T-helper 9 cell (primary cell): ENCODE data around the gene USP4.
"Not testable (repeated sequence)": the region's sequence is repeated elsewhere in the genome, so short reads cannot be mapped to it uniquely, and the experiment has no call there.

Experiments
- DNase-seq: peaks from one replicate; pipeline ENCODE4 v3.0.0-alpha.2; 2020

Gene USP4

DNA sequence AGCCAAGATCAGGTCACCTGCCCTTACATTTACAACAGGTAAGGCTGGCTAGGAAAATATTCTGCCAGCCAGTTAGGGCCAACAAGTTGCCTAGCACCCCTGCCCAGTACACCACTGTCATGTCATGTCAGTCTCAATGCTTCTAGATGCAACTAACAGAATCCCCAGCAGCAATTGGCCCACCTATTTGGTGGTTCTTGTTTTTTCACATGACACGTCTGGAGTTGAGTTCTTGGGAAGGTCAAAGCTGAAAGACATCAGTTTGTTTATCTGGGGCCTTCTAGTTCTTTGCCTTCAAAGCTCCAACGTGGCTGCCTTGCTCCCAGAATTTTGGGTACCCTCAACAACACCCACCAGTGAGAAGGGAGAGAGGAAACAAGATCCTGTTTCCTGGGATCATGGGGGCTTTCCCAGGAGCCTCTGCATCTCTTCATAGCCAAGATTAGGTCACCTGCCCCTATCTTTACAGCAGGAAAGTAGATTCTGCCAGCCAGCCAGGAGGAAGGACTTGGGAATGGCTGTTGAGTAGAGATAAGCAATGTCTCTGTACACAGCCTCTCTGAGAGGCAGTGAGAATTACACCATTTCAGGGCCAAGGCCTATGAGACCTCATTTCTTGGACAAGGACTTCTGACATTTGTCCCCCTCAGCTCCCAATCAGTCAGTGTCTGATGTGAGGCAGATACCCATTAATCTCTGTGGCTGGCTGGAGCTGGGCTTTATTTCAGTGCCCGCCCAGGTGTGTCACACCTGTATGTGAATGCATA, 9.7 kb upstream of the USP4 start:
- DNase-seq = no peak

DNA sequence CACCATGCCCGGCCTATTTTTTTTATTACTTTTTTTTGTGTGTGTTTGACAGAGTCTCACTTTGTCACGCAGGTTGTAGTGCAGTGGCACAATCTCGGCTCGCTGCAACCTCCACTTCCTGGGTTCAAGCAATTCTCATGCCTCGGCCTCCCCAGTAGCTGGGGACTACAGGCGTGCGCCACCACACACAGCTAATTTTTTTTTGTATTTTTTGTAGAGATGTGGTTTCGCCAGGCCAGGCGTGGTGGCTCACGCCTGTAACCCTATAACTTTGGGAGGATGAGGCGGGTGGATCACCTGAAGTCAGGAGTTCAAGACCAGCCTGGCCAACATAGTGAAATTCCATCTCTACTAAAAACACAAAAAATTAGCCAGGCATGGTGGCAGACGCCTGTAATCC, 8.5 kb upstream of the USP4 start:
- not testable (repeated sequence) for DNase-seq

DNA sequence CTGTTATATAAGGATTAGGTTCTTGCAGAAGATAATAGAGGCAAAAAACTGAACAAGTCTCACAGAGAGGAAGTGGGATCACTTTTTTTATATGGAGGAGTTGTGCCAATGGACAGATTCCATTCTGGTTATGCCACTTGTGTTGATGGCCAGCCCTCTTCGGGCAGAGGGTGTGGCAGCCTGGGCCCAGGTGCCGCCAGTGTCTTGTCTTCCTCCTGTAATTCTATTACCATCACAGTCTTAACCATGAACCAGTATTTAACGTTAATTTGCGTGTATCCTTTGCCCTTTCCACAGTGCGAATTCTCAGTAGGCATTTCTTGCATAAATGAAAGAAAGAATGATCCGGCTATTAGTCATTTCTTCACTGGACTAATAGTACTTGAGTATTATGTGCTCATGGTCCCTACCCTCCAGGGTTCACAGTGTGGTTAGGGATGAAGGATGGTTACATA, 7.0 kb upstream of the USP4 start:
- no peak for DNase-seq

DNA sequence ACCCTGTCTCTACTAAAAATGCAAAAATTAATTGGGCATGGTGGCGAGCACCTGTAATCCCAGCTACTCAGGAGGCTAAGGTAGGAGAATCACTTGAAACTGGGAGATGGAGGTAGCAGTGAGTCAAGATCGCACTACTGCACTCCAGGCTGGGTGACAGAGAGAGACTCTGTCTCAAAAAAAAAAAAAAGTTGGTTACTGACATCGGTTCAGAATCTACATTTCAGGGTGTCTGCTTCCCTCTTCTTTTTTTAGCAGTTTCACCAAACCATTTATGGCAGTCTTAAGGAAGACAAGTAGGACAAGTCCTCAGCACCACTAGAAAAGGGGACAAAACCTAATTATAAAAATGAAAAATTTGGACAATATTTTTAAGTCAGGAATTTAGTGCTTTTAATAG, 3.3 kb upstream of the USP4 start:
- no peak for DNase-seq

DNA sequence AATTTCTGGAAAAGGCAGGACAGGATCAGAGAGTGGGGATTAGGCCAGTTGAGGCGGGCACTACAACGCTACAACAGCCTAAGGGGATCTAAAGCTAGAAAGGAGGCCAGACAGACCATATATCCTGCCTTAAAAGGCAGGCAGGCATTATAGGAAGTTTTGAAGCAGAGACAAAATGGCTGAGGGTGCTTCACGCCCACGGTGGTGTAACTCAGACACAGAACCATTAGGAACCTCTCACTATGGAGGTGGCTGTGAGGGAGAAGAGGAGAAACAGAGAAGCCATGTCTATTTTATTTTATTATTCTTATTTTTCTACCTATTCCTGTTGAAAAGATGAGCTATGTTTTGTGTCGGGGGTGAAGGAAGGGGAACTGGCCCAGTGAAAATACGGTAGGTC, 2.1 kb upstream of the USP4 start:
- no peak for DNase-seq

DNA sequence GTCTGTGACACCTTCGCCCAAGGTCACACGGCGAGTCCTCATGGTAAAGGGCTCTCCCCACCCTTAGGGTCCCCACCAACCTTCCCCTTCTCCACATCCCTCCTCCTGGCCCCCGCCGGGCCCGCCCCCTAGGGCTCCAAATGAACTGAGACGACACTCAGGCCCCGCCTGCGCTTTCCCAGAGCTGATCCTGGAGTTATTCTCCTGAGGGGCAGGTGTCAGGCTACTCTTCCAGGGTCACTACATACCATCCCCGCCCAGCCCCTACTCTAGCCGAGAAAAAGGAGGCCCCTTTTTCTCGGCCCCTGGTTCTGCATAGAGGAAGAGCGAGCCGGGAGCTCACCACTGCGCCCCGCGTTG, 292 bp downstream of the USP4 start:
- no peak for DNase-seq

DNA sequence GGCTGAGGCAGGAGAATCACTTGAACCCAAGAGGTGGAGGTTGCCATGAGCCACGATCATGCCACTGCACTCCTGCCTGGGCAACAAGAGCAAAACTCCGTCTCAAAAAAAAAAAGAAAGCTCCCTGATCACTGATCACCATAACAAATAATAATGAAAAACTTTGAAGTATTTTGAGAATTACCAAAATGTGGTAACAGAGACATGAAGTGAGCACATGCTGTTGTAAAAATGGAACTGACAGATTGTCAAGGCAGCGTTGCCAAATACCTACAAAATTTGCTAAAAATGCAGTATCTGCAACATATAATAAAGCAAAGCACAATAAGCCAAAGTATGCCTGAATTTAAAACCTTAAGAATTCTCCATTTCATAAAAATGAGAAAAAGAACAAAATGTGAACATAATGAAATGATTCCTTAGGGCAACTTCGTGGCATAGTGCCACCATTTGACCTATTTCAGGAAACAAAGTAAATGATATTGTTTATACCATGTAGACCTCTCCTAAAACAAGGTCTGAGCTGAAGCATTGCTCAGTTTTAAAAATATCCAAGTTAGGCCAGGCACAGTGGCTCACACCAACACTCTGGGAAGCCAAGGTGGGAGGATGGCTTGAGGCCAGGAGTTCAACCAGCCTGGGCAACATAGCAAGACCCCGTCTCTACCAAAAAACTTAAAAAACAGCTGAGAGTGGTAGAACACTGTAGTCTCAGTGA, 5.8 kb downstream of the USP4 start:
- no peak for DNase-seq

DNA sequence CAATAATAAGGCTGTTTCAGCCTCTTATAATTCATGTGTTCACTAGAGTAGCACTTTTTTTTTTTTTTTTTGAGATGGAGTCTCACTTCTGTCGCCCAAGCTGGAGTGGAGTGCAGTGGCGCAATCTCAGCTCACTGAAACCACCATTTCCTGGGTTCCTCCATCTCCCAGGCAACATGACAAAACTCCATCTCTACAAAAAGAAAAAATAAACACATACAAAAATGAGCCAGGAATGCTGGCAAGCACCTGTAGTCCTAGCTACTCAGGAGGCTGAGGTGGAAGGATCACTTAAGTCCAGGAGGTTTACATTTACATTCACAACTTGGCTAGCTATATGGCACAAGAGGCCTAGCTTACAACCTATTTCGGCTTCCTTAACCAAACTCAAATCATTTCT, 6.8 kb downstream of the USP4 start:
- DNase-seq = no peak

DNA sequence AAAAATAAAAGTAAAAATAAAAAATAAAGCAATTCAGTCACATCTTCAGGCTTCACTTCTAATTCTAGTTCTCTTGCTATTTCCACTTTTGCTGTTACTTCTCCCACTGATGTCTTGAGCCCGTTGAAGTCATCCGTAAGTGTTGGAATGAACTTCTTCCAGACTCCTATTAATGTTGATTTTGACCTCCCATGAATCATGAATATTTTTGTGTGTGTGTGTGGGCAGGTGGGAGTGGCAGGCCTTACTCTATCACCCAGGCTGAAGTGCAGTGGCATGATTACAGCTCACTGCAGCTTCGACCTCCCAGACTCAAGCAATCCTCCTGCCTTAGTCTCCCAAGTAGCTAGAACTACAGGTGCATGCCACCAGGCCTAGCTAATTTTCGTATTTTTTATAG, 10.7 kb downstream of the USP4 start:
- no peak for DNase-seq

DNA sequence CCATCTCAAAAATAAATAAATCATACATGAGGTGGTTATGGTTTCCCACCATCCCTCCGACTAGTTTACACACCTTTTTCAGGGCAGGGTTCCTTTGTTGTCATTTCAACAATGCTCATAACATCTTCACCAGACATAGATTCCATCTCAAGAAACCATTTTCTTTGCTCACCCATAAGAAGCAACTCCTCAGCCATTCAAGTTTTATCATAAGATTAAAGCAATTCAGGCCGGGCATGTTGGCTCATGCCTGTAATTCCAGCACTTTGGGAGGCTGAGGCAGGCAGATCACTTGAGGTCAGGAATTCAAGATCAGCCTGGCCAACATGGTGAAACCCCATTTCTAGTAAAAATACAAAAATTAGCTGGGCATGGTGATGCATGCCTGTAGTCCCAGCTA, 11.5 kb downstream of the USP4 start:
- DNase-seq = not testable (repeated sequence)

DNA sequence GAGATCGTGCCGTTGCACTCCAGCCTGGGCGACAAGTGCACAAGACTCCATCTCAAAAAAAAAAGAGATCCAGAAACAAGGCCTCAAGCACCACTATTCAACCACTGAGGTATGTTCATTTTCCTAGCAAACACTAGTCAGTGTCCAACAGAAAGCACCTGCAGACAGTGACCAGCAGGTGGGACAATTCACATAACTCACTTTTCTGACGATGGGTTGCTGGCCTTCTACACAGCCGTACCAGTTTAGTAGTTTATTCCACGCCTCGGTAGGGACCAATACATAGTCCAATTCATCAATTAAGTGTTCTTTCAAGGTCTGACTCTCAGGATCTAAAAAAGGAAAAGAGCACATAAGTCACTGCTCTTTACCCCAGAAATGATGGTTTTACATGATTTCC, 12.4 kb downstream of the USP4 start:
- DNase-seq = no peak

DNA sequence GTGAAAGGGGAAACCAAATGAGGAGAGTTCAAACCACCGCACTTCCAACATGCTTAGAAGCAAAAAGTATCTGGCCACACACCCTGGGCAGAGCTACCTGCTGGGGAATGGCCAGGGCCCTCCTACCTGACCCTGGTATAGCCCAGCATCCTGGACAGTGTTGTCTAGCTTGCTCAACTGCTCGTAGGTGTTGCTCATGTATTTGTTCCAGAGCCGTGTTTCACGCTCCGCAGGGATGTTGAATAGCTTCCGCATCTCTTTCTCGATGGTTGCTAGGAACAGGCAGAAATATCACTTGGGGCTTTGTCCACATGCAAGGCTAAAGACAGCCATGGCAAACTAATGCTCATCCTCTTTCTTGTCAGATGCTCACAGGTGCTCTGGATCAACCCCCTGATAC, 15.1 kb downstream of the USP4 start:
- no peak for DNase-seq

DNA sequence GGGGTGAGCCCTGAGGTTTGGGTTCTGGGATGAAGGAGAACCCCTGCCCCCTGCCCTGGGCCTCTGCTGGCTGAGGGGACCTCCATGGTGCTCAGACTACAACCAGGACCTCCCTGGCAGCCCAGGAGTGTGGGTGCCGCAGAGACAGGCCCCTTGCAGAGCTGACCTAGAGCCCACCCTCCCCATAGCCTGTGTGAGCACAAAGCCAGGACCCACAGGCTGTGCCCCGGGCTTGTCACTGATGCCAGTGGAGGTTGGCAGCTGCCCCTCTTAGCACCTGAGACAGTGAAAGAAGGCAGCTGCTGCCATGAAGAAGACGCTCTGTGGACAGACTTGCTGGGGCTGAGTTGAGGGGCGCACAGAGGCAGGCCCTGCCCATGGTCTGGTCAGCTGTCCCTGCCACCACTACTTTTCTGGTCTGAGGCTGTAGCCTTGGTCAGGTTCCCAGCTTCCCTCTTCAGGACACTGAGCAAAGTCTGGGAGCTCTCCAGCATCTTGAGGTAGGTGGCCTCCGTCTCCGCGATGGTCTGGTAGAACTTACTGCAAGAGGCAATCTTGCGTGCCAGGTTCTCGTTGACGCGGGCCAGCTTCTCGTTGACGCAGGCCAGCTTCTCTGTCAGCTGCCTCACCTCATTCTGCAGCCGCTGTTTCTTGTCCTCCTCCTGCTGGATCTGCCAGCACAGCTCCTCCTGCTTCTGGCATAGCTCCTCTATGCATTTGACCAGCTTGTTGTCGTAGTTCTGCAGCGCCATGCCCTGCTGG, 23.0 kb downstream of the USP4 start:
- DNase-seq = no peak

DNA sequence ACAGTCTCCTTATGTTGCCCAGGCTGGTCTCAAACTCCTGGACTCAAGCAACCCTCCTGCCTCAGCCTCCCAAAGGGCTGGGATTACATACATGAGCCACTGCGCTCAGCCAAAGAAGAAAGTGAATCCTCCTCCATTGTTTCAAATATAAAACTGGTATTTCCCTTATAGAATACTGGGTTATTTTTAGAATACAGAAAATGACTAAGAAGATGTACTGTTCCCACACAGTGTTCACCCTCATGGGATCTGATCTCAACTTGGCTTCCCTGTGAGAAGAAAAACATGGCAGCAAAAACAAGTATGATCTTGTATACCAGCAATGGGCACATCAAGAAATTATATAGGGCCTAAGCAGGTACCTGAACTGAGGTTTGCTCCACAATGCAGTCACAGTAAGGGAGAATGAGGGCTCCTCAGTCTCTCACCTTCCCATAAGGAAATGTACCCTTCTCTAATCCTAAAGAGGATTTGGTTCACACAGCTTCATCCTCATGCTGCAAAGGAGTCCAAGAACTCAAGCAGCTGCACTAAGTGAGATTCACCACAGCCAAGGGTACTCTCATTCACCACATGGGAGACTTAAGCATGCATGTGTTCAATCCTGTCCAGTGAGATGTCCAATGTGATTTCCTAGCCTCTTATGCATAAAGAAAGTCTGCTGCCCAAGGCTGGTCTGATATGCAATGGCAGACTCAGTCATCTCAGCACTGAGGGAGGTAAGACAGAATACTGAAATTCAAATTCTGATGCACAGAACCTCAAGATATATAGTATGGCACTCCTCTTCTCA, 25.8 kb downstream of the USP4 start:
- DNase-seq = no peak

DNA sequence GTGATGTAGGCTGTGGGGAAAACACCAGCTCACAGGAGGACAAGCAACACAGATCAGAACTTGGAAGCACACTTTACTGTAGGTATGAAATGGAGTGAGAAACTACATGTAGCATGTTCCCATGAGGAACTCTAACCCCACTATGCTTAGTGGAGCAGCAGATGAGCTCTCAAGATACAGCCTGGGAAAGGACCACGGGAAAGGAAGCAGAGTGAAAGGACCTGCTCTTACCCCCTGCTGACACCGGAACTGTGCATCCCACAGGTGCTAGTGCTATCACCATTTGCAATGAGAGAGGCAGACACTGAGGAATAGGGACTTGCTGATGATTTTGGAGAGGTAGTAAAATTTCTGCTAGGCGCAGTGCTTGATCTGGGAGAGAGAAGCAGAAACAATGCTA, 28.6 kb downstream of the USP4 start:
- DNase-seq = no peak

DNA sequence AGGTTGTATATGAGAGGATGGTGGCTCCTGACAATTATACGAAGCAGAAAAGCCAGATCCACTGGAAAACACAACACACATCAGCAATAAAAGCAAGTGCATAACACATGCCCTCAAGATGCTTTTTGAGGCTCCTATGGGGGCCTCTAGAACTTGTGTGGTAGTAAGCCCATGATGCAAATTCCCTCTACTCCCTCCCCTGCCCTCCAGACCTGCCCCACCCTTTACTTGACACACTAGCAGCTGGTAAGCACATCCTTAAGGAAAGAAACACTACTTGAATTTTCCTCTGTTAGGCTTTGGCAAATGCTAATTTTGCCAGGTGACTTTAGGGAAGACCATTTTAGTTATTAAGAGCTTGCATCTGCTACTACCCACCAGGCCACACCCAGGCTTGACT, 29.2 kb downstream of the USP4 start:
- no peak for DNase-seq

DNA sequence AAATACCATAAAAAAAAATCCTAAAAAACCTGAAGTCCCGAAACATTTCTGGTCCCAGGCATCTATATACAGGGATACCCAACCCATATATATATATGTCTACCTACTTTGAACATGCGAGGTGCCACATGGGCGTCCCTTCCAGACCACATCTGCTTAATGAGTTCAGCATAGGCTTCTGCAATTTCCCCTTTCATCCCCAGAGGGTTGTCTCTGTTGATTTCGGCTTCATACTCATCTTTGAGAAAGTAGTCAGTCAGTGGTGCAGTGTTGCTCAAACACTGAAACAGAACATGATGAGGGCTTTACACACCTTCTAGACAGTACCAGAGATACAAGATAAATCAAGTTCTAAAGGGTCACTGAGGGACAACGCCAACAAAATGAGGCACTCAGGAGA, 34.2 kb downstream of the USP4 start:
- DNase-seq = no peak

DNA sequence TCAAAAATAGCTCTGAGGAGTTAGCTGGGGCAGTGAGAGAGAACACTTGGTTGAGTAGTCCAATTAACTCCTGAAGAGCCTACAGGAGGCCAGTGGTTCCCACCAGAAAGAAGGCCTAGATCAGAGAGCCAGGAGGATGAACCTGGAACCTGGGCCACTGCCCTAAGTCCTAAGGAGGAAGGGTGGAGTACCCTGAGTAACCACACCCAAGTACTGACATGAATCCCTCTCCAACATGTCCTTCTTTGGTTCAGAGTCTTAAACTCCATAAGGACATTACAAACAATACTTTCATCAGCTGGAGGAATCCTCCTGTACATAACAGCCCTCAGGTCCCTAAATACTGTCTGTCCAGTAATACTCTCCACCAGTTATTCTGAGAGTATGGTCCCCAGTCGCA, 37.2 kb downstream of the USP4 start:
- DNase-seq = no peak

DNA sequence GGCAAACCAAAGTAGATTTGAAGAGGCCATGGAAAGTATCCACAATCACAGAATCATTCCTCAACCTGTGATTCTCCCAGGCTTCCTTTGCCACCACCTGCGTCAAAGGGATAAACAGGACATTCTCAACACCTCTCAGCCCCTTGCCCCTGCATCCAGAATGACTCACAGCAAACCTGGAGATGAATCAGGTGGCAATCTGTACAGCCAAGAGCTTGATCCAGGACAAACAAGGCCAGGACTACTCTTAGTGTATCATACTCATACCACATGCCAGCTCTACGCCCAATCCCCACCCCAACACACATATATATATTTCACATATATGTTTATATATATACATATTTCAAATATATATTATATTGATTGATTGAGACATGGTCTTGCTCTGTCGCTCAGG, 39.3 kb downstream of the USP4 start:
- DNase-seq = no peak

DNA sequence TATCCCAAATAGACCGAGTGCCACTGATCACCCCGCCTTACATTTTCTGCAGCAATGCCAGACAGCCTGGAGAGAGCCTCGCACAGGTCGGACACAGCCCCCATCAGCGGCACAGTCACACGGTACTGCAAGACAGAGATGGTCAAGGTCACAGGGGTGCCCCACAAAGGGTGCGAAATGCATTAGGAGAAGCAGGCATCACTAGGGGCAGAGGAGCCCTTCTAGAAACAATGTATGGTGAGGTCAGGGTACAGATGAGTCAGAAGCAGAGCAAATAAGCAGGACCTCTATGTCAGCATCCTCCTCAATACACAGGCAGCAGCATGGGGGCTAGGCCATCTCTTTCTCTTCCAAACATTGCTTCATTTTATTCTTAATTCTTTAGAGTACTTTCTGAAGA, 41.3 kb downstream of the USP4 start:
- no peak for DNase-seq

DNA sequence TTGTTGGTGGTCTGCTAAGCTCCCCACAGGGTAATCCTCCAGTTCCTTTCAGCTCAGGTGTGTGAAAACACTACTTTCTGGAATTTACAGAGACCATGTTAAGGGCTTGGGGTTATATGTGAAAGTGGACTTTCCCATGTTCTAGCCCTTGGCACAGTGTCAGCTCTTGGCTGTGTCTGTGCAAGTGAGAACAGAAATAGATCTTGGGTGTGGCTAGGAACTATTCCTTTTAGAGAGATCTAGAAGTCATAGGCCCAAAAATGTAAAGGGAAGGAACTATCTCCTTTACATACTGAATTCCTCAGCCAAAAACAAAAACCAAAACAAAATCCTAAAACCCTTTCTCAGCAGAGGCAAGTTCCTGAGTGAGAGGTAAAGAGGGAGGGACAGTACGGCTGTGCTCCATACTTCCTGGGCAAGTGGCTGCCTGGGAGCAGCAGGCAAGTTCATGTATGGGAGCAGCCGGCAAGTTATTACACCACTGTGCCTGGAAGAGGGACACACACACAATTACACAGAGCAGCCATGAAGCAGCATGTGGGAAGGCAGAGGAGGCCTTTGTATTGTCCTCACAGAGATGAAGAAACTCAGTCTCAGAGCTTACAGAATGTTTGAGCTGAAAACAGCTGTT, 43.0 kb downstream of the USP4 start:
- DNase-seq = no peak

DNA sequence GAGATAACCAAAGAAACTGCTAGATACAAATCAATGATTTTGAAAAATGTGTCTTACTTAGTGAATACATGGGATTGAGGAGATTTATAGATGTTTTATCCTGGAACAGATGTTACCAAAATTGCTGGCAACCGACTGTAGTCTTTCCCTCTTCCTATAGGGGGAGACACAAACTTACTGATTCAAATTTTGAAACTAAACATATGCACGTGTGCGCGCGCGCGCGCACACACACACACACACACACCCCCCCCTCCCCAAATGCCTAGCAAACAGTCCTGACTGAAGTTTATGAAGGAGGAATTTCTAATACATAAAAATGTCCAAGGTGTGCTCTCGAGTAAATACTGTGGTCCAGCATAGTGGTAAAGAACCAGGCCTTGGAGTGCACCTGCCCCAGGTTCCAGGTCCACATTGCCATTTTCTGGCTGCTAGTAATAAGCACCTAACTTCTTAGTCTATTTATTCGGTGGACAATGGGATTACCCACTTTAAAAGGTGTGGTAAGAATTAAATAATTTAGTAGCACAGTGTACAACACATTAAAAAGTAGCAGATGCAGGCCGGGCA, 44.3 kb downstream of the USP4 start:
- DNase-seq = peak; percentile 6
